ENCODE measurements around the gene VPS11. TPM values are rescaled to one million over a fixed set of nuclear protein-coding genes. Genes with fewer than 3 reads are reported as not detected.

The VPS11 gene
- total and polyA plus RNA-seq, 10 of the 15 experiments (the other 5 are each of a cell fraction or from before 2014, with no cell fraction given) = 15.8 to 26.4 (median 24.5) TPM

GRCh38 chr11:119046489-119046888 lies 21.1 kb upstream of the VPS11 start:
- Histone ChIP-seq H3K4me3 (no peak overlapping the region), H3K4me1 (ENCODE audit: control insufficient read depth, insufficient read depth, low read length) (peaks cover 9% of the 10 kb centered on the region; the same call in 1 of the 2 replicates), H3K9me3 (replicated peaks; ENCODE audit: control insufficient read depth, insufficient read depth, low read length) (no peaks in the 10 kb centered on the region), H3K9ac (ENCODE audit: control insufficient read depth, insufficient read depth, low read length) (no peak overlapping the region), H3K4me2 (ENCODE audit: control insufficient read depth, insufficient read depth) (no peak overlapping the region), H4K20me1 (ENCODE audit: control insufficient read depth, insufficient read depth) (no peaks in the 10 kb centered on the region), H3K36me3 (ENCODE audit: control insufficient read depth in 2 of 2, insufficient read depth in 2 of 2, low read length in 1 of 2) (peaks cover 40% of the 10 kb centered on the region in 2 experiments), H3K27me3 (replicated peaks in 1 of 2; ENCODE audit: control insufficient read depth in 2 of 2, insufficient read depth in 2 of 2, low read length in 1 of 2) (no peaks in the 10 kb centered on the region), H2AFZ (ENCODE audit: control insufficient read depth, low read depth, low read length) (no peak overlapping the region), H3K79me2 (ENCODE audit: control insufficient read depth, insufficient read depth, low read length) (peaks cover 6% of the 10 kb centered on the region), H3K27ac (ENCODE audit: control insufficient read depth, insufficient read depth) (no peak overlapping the region)
- CTCF ChIA-PET = interaction anchor here (1.0 kb wide), 1 partner anchor 14 kb away, joined by 4 read pairs; no protein-coding TSS in a partner anchor
- RAD21 ChIA-PET (ENCODE audit: unreplicated experiment) = interaction anchor here (1.5 kb wide), 1 partner anchor 177 kb away, joined by 3 read pairs; no protein-coding TSS in a partner anchor
- SMC1A ChIA-PET (ENCODE audit: uncharacterized antibody, unreplicated experiment) = no interaction called here
- POLR2A ChIA-PET = interaction anchor here (0.5 to 2.5 kb wide), 2 partner anchors 9 to 286 kb away, joined by 4 to 10 read pairs; no protein-coding TSS in a partner anchor
- intact Hi-C loops (cut with micrococcal nuclease; ENCODE audit: unreplicated experiment) = no loop called here
- ATAC-seq (no peak), FAIRE-seq (no peak), DNase-seq (ENCODE audit: low read depth, low spot score) (no peak)
- WGBS (ENCODE audit: insufficient coverage, insufficient replicate concordance, low lambda C conversion rate, missing lambda C conversion rate) = over 99% methylated on average over 6 of the region's 6 CpGs
- no TSS peak for BruUV-seq (replicated peaks)
- TF ChIP-seq, protein P1, sequence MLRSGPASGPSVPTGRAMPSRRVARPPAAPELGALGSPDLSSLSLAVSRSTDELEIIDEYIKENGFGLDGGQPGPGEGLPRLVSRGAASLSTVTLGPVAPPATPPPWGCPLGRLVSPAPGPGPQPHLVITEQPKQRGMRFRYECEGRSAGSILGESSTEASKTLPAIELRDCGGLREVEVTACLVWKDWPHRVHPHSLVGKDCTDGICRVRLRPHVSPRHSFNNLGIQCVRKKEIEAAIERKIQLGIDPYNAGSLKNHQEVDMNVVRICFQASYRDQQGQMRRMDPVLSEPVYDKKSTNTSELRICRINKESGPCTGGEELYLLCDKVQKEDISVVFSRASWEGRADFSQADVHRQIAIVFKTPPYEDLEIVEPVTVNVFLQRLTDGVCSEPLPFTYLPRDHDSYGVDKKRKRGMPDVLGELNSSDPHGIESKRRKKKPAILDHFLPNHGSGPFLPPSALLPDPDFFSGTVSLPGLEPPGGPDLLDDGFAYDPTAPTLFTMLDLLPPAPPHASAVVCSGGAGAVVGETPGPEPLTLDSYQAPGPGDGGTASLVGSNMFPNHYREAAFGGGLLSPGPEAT (IDR thresholded peaks at IDR 0.05; ENCODE audit: low read depth) = no peak
- no peak for TF ChIP-seq EED (IDR thresholded peaks at IDR 0.05; ENCODE audit: low read depth)
- in situ Hi-C loops (cut with MboI) = no loop called here

DNA sequence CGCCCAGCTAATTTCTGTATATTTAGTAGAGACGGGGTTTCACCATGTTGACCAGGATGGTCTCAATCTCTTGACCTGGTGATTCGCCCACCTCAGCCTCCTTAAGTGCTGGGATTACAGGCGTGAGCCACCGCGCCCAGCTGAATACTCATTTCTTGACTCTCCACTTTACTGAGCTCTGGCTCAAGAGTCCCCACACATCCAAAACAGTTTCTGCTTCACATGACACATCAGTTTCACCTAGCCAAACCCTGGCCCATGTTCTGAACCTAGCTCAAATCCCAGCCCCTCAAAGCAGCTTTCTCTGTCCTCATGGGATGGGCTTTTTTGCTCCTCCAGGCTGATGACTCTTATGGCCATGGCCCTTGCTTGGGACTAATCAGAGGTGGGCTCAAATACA lies 20.4 kb upstream of the VPS11 start:
- Histone ChIP-seq H3K27me3 (replicated peaks in 1 of 2; ENCODE audit: control insufficient read depth in 2 of 2, insufficient read depth in 2 of 2, low read length in 1 of 2) (no peaks in the 10 kb centered on the region), H3K36me3 (ENCODE audit: control insufficient read depth in 2 of 2, insufficient read depth in 2 of 2, low read length in 1 of 2) (peaks cover 40% of the 10 kb centered on the region in 2 experiments), H3K79me2 (ENCODE audit: control insufficient read depth, insufficient read depth, low read length) (peaks cover 9% of the 10 kb centered on the region), H3K9ac (ENCODE audit: control insufficient read depth, insufficient read depth, low read length) (no peak overlapping the region), H3K4me3 (no peak overlapping the region), H3K4me1 (ENCODE audit: control insufficient read depth, insufficient read depth, low read length) (peaks cover 14% of the 10 kb centered on the region), H3K9me3 (replicated peaks; ENCODE audit: control insufficient read depth, insufficient read depth, low read length) (no peaks in the 10 kb centered on the region), H3K27ac (ENCODE audit: control insufficient read depth, insufficient read depth) (no peak overlapping the region), H4K20me1 (ENCODE audit: control insufficient read depth, insufficient read depth) (no peaks in the 10 kb centered on the region), H2AFZ (ENCODE audit: control insufficient read depth, low read depth, low read length) (no peak overlapping the region), H3K4me2 (ENCODE audit: control insufficient read depth, insufficient read depth) (no peak overlapping the region)
- SMC1A ChIA-PET (ENCODE audit: uncharacterized antibody, unreplicated experiment) = no interaction called here
- POLR2A ChIA-PET = interaction anchor here (0.5 to 2.5 kb wide), 3 partner anchors 9 to 287 kb away, joined by 3 to 10 read pairs (median 4); no protein-coding TSS in a partner anchor
- RAD21 ChIA-PET (ENCODE audit: unreplicated experiment) = interaction anchor here (1.5 kb wide), 1 partner anchor 178 kb away, joined by 3 read pairs; no protein-coding TSS in a partner anchor
- intact Hi-C loops (cut with micrococcal nuclease; ENCODE audit: unreplicated experiment) = no loop called here
- 17% methylated on average over 6 of the region's 6 CpGs for WGBS (ENCODE audit: insufficient coverage, insufficient replicate concordance, low lambda C conversion rate, missing lambda C conversion rate)
- FAIRE-seq (no peak), DNase-seq (ENCODE audit: low read depth, low spot score) (no peak), ATAC-seq (no peak)
- in situ Hi-C loops (cut with MboI) = no loop called here
- CTCF ChIA-PET = no interaction called here
- BruUV-seq (replicated peaks) = no TSS peak
- no peak for TF ChIP-seq SRF (IDR thresholded peaks at IDR 0.05; ENCODE audit: low read depth in 2 of 2, low read length in 2 of 2)
- no peak for TF ChIP-seq RUNX3 (IDR thresholded peaks at IDR 0.05; ENCODE audit: low read length)
- TF ChIP-seq, protein P1 (IDR thresholded peaks at IDR 0.05; ENCODE audit: low read depth) = no peak
- no peak for TF ChIP-seq ASH2L (IDR thresholded peaks at IDR 0.05; ENCODE audit: borderline replicate concordance, low read depth)
- TF ChIP-seq KDM1A (IDR thresholded peaks at IDR 0.05; ENCODE audit: borderline replicate concordance) = no peak
- TF ChIP-seq SP1 (IDR thresholded peaks at IDR 0.05; ENCODE audit: low read depth, low read length) = no peak
- TF ChIP-seq NFXL1 (IDR thresholded peaks at IDR 0.05; ENCODE audit: borderline replicate concordance) = no peak
- TF ChIP-seq ZBTB40 (IDR thresholded peaks at IDR 0.05; ENCODE audit: borderline replicate concordance) = no peak

Measured in GM12878 (cell line).